Hair follicle dermal papilla cell (primary cell): ENCODE data around the gene SLC30A1. TPM values are rescaled to one million over a fixed set of nuclear protein-coding genes. Genes with fewer than 3 reads are reported as not detected.

Experiments used
- total RNA-seq: library from RNA; depleted of rRNA; stranded (reverse); fragments of >200 nt; gene quantifications from 2 replicates; pipeline ENCODE4 v1.2.3, GENCODE V29; 2012

Gene SLC30A1, protein sequence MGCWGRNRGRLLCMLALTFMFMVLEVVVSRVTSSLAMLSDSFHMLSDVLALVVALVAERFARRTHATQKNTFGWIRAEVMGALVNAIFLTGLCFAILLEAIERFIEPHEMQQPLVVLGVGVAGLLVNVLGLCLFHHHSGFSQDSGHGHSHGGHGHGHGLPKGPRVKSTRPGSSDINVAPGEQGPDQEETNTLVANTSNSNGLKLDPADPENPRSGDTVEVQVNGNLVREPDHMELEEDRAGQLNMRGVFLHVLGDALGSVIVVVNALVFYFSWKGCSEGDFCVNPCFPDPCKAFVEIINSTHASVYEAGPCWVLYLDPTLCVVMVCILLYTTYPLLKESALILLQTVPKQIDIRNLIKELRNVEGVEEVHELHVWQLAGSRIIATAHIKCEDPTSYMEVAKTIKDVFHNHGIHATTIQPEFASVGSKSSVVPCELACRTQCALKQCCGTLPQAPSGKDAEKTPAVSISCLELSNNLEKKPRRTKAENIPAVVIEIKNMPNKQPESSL
- total RNA-seq, result 34.2 and 36.9 TPM in 2 replicates

DNA sequence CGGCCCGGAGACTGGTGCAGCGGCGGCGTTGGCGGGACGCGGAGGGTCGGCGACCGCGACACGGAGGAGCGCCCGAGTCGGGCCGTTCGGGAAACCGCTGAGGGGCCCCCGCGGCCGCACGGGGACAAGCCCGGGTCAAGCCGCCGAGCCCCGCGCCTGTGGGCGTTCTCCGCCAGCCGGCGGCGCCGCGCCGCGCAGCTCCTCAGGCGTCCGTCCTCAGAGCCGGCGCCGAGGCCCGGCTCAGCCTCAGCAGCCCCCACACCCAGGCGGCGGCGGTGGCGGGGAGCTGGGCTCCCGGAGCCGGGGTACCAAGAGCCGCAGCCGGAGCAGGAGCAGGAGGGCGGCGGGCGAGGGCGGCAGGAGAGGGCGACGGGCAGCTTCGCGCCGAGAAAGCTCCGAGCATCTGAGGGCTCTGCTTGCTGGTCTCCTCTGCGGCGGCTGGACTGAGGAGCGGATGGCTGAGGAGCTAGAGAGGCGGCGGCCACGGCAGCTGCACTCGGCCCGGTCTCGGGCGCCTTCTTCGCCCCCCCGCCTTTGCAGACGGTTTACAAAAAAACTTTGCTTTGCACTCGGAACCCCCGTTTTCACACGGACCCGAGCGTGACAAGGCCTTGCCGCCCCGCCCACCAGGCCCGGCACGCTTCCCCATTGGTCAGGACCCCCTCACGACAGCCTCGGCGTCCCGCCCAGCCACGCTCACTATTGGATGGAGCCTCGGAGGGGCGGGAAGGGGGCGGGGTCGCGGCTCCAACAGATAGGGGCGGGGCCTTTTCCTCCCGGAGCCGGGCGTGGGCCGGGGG, at the start of gene SLC30A1:
Gene SLC30A1 (minus strand): TSS at position 522 of the 800 bp plus-strand sequence. CDS start 549 bp downstream, outside the sequence.

Other genes starting within 250 kb of the SLC30A1 start
- gene RD3, start 87.0 kb downstream of the SLC30A1 start, total RNA-seq, result not detected in 2 replicates
- gene NEK2, start 96.5 kb upstream of the SLC30A1 start, total RNA-seq, result 1.6 and 1.7 TPM in 2 replicates